T47D (cell line): ENCODE results near the gene RIMS4.
A peak's percentile ranks its signal among the peaks of the same experiment; 100 is the strongest.

ENCODE experiments used
- DNase-seq, 2 experiments: peaks; one replicate each; pipeline versions ENCODE4 v3.0.0 to v3.0.0-alpha.2; 2011 to 2012; ENCODE audit warnings: low read depth in 1 of 2, low spot score in 1 of 2
- JUND ChIP-seq: IDR thresholded peaks from 2 replicates; pipeline ENCODE4 v1.6.1; 2012; ENCODE audit warnings: low read depth
- in situ Hi-C: cut with HindIII; loops from 2 replicates; pipeline ENCODE4 v1.10.0; 2016; ENCODE audit warnings: low sequenced_read_pairs, low pct_unique_long_range_greater_than_20kb

Gene RIMS4

DNA sequence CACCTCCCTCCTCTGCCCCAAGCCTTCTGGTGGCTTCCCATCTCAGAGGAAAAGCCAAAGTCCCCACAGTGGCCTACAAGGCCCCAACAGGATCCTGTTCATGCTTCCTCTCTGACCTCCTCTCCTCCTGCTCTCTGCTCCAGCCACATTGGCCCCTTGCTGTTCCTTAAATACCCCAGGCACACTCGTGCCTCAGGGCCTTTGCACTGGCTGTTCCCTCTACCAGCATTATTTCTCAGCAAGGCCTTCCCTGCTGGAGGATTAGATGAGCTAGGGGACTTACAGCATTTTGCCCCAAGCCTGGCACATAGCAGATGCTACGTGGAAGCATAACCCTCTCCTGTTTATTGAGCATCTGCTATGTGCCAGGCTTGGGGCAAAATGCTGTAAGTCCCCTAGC is 87.4 kb downstream of the RIMS4 start:
- DNase-seq, result no peak
- in situ Hi-C loops, result no loop called here
- no peak for TF ChIP-seq JUND

DNA sequence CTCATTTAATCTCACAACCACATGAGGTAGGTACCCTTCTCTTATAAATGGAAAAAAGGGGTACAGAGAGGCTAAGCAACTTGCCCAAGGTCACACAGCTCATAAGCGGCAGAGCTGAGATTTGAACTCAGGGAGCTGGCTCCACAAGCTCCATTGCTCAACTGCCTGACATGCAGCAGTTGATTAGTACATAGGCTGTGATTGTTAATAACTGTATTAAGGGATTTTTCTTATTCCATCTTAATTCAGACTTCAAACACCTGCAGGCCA is 88.6 kb downstream of the RIMS4 start:
- in situ Hi-C loops, result no loop called here
- no peak for TF ChIP-seq JUND
- no peak for DNase-seq

DNA sequence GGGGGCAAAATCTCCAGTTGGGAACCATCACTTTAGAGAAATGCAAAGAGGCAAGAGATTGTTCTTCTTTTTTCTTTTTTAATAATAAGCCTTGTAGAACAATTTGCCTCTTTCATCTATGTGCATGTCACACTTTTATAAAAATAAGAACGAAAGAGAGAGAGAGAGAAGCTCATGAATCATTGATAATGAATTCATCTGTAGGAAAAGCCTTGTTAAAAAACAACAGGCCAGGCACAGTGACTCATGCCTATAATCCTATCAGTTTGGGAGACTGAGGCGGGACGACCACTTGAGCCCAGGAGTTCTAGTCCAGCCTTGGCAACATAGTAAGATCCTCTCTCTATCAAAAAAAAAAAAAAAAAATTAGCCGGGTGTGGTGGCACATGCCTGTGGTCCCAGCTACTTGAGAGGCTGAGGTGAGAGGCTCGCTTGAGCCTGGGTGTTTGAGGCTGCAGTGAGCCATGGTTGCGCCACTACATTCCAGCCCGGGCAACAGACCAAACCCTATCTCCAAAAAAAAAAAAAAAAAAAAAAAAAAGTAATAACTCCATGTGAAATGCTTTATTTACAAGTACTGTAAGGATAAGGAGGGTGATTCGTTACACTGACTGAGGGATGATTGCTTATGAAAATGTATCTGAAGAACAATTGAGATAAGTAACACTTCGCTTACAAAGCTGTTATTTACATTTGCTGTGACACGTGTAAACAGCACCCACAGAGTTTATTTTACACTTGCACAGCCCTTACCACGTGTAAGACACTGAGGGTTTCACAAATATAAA is 89.2 kb downstream of the RIMS4 start:
- no peak for TF ChIP-seq JUND
- in situ Hi-C loops, result no loop called here
- DNase-seq, result no peak

DNA sequence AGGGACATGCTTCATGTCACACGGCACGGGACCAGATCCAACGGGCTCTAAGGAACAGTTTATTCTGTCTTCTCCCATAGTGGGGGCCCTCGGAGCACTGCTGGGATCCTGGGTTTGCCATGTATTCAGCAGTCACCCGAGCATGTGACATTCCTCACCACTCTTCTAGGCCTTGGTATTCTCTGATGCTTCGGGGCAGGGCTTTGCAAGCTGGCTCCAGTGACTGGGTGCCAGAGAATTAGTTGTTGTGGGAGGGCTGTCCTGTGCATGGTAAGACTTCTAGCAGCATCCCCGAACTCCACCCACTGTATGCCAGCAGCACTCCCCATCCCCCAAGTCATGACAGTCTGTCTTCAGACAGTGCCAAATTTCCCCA is 89.7 kb downstream of the RIMS4 start:
- no peak for TF ChIP-seq JUND
- in situ Hi-C loops, result no loop called here
- DNase-seq, result peak; percentile 62 to 84

DNA sequence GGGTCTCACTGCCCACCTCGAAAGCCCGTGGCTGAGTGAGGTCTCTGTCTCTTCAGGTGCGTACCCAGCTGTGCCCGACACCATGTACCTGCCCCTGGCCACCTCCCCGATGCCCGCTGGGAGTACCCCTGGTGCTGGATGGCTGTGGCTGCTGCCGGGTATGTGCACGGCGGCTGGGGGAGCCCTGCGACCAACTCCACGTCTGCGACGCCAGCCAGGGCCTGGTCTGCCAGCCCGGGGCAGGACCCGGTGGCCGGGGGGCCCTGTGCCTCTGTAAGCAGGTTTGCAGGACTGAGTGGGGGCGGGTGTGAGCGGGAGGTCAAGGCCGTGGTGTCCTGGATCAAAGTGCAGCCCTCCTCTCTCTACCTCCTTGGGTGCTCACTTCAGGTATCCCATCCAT is 90.5 kb downstream of the RIMS4 start:
- no peak for DNase-seq
- TF ChIP-seq JUND, result no peak
- in situ Hi-C loops, result no loop called here

DNA sequence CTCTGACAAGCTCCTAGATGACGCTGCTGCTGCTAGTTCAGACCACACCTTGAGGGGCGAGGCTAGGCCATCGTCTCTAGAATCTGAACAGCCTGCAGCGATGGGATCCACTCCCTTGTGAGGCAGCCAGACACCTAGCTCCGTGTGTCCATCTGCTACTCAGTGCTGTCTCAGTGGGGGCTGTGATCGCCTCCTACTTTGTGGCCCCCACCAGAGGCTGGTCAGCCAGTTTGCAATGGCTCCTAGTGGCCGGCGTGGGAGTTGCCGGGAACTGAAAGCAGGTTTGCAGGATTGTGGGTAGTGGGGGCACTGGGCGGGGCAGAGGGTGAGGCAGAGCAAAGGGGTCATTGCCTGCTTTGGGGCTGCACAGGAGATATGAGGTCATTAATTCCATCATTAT is 92.4 kb downstream of the RIMS4 start:
- DNase-seq, result no peak
- TF ChIP-seq JUND, result no peak
- in situ Hi-C loops, result no loop called here

DNA sequence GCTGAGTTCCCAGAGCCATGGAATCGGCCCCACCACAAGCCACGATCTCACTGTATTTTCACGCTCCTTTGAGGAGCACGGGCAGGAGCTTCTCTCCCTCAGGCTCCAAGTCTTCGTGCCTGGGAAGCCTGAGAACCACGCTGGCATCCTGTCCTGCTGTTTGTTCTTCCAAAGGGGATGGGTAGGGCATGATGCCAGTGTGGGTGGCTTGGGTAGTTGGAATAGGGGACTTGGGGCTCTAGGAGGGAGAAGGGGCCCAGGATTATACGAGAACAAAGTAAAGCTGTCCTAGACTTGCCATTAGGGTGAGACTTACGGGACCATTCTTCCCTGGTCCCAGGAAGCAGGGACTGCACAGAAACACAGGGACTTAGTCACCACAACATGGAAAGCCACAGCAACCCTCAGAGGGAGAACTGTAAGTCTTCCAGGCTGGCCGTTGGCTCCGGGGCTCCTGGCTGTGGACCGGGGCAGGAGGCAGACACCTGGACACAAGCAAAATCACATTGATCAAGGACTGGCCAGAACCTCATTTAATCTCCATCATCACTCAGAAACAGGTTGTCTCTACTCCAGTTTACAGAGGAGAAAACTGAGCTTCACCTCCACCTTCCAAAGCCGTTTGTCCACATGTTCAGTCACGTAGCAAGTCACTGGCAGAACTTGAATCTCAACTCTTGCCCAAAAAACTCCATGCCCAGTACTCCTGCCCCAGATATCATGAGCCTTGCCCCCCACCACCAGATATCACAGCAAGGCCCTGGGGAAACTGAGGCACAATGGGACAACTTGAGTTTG is 93.8 kb downstream of the RIMS4 start:
- in situ Hi-C loops, result no loop called here
- peak in 1 of 2 experiments; percentile 82 for DNase-seq

DNA sequence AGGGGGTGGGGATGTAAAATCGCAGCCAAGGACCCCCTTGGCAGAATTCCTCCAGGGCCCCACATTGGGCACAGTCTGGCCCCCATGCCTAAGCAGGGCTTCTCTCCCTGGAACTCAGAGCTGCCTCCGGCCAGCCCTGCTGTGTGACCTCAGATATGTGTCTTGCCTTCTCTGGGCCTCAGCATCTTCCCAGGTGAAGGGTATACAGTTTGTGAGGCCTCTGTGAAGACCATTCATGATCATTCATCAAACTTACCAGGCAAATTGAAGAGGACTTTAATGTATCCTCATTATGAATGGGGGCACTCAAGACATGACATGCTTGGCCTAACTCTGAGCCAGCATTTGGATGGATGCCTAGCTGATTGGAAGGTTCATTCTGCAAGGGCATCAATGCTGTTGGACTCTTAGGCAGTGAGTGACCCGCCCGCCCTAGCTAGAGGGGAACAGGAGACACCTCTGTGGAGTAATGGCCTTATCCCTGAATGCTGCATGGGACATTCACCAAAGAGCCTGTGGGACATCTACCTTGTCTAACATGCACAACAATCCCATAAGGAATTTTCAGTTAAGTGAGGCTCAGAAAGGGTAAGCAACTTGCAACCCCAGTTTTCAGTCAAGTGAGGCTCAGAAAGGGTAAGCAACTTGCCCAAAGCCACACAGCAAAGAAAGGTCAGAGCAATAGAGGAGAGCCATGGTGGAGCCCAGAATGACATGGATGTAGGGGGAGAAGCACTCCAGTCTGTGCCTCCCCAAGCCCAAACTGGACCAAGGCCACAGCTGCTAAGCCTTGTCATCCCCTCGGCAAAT is 94.6 kb downstream of the RIMS4 start:
- in situ Hi-C loops, result no loop called here
- DNase-seq, result no peak
- TF ChIP-seq JUND, result no peak

More for the DNA sequence above, 93.8 kb downstream of the RIMS4 start:
- TF ChIP-seq JUND, result no peak

DNA sequence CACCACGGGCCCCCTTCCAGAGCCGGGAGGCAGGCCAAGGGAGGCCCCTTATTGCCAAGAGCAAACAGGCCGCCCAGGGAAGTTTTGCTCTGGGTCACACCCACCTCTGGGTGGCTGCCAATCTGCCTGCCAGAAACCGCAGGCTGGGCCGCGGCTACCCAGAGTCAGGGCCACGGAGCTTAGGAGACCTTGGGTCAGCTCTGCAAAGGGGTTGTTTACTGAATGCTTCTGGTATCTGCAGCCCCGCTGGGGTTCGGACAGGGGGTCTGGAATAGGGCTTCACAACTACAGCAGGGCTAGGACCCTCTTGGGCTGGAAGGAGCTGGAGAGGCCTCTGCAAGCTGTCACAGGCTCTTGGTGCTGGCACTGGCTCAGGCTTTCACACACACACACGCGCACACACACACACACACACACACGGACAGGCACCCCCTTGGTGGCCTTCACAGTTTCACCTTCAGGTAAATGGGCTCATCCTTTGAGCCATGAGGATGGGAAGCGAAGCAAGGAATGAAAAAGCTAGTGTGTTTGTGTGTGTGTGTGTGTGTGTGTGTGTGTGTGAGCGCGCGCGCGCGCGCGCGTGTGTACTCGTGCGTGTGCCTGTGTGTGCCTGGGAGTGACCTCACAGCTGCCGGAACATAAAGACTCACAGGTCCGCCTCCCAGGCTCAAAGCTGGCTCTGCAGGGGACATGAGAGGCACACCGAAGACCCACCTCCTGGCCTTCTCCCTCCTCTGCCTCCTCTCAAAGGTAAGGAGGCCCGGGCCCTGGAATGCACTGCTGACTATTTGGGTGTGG is 95.4 kb downstream of the RIMS4 start, which contains the start of gene CCN5:
TSS of gene CCN5 (plus strand) at position 669 of the 798 bp plus-strand sequence. CDS start at position 691, 22 bp downstream.
- no peak for TF ChIP-seq JUND
- in situ Hi-C loops, result no loop called here
- peak; percentile 78 to 83 for DNase-seq

DNA sequence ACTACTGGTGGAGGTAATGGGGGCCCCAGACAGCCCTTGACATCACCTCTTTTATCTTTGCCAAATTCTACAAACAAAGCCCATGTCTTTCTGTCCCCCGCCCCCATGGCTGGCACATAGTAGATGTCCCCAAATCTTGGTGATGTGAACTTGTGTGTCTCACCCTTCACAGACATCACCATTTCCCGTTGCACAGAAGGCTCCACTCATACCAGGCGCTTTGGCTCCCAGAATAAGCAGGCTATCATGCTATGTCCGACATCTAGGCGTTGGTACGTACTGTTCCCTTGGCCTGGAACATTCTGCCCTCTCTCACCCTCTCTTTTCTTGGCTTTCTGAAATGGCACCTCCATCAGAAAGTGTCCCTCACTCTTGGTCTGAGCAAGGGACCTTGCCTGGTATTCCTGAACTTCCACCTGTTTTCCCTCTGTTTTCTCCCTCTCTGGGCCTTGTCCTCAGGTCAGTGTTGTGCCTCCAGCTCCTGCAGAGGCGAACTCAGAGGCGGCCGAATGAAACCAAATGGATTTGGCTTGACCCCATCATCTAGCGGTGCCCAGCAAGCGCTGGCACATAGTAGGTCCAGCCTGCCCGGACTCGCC is 96.1 kb downstream of the RIMS4 start:
- in situ Hi-C loops, result no loop called here
- TF ChIP-seq JUND, result no peak
- no peak for DNase-seq

DNA sequence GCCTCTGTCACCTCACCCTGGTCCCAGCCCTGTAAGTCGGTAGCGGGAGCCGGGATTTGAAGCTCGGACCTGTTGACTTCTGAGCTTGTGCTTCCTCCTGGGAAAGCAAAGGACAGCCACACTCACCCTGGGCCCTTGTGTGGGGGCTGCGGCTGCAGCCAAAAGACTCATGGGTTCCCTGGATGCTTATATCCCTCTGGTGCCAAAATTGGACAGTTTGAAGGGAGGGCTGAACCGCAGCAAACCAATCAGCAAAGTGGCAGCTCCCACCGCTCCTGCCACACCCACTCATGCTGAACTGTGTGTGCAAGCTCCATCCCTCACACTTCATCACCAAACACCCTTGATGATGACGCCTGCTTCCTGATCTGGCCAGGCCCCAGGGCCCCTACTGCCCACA is 99.1 kb downstream of the RIMS4 start:
- no peak for TF ChIP-seq JUND
- no peak for DNase-seq
- in situ Hi-C loops, result no loop called here

DNA sequence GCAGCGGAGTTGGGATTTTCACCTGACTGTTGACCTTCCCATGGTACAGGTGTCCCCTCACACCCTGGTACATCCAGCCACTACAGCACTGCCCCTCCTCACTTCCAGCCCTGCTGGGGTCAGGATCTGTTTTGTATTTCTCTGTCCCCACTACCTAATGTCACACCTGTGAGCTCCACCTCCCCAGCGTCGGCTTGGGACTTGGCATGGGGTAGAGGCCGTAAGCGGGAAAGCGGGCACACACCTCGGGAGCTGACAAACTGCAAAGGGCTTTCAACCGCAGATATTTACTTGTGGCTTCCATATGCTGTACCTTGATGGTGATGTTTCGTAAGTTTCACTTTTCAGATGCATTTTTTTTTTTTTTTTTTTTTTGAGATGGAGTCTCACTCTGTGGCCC is 100.5 kb downstream of the RIMS4 start:
- no peak for TF ChIP-seq JUND
- no peak for DNase-seq
- in situ Hi-C loops, result no loop called here
